DOHH2 (cell line): Measurements from ENCODE around the gene GTF2A1.

Experiments used
- CTCF ChIP-seq: fragments of 200-600 bp; sonication (generic); IDR thresholded peaks from one replicate; pipeline ENCODE4 v1.5.1; 2014; ENCODE audit warnings: antibody characterized with exemption, mild to moderate bottlenecking, low read depth, low read length; ENCODE audit not compliant: poor library complexity, severe bottlenecking
- EZH2phosphoT487 ChIP-seq: fragments of 200-600 bp; sonication (generic); IDR thresholded peaks from 2 replicates; pipeline ENCODE4 v1.6.1; 2017; ENCODE audit warnings: borderline replicate concordance, mild to moderate bottlenecking, antibody characterized with exemption, low read length, moderate library complexity, mixed read lengths

- no peak for TF ChIP-seq CTCF
- TF ChIP-seq EZH2phosphoT487 = no peak
These were observed 22.1 kb downstream of the GTF2A1 start for GRCh38 chr14:81198651-81199050.
